ENCODE results near the gene SMIM5. TPM values are rescaled to one million over a fixed set of nuclear protein-coding genes. Genes with fewer than 3 reads are reported as not detected.

The SMIM5 gene
- total and polyA plus RNA-seq, 9 of the 15 experiments (the other 6 are each of a cell fraction or from before 2014, with no cell fraction given) = 0.08 TPM; not detected in 8

GRCh38 chr17:75615301-75615700 is 17.9 kb upstream of the SMIM5 start:
- ChIA-PET POLR2A (interaction anchor here (0.6 to 1.6 kb wide), 5 partner anchors 12 to 734 kb away, joined by 3 to 5 read pairs (median 3); no protein-coding TSS in a partner anchor), CTCF (ENCODE audit: low intra/inter-chr PET ratio) (no interaction called here)
- peaks cover 27 to 77% of the 10 kb centered on the region in 2 experiments; a peak in 4 of 5 replicates for H3K27me3 ChIP-seq (ENCODE audit: control insufficient read depth in 2 of 2, insufficient read depth in 2 of 2, low read length in 2 of 2)
- DNase-seq (ENCODE audit: extremely low read depth in 1 of 4, low spot score in 3 of 4) (peak in 2 of 4 experiments; percentile 47 to 53), ATAC-seq (peak; percentile 65), FAIRE-seq (no peak)
- H3K9me3 ChIP-seq (replicated peaks; ENCODE audit: control insufficient read depth, insufficient read depth, low read depth, low read length) = no peaks in the 10 kb centered on the region
- peaks cover 0 to 71% of the 10 kb centered on the region in 2 experiments; a peak in 2 of 5 replicates for H3K4me1 ChIP-seq (replicated peaks in 1 of 2; ENCODE audit: control insufficient read depth in 2 of 2, insufficient read depth in 2 of 2, low read length in 2 of 2)
- intact Hi-C loops (cut with micrococcal nuclease) (loop anchor here (10.0 kb wide), 1 partner anchor 190 kb away; no protein-coding TSS in a partner anchor), in situ Hi-C loops (cut with MboI) (loop anchor here (5.0 kb wide), 1 partner anchor 132 kb away; no protein-coding TSS in a partner anchor)
- H3K4me3 ChIP-seq = no peak overlapping the region
- no peaks in the 10 kb centered on the region for H3K36me3 ChIP-seq (ENCODE audit: control insufficient read depth, insufficient read depth, low read length)
- no peak overlapping the region for H3K27ac ChIP-seq (ENCODE audit: extremely low read depth, low read depth, low read length)
- BruUV-seq (replicated peaks) = no TSS peak
- 0 out of 2 replicates have a peak, but pooled peaks cover 3% of the 10 kb centered on the region for H4K20me1 ChIP-seq (replicated peaks; ENCODE audit: control insufficient read depth, insufficient read depth, low read length)
- H3K4me2 ChIP-seq (ENCODE audit: insufficient read depth, low read length) = no peak overlapping the region
- 38% methylated on average over 9 of the region's 11 CpGs for WGBS (ENCODE audit: insufficient coverage, low coverage, missing lambda C conversion rate)
- H2AFZ ChIP-seq (ENCODE audit: low read depth, low read length) = no peak overlapping the region
- H3K79me2 ChIP-seq (ENCODE audit: control insufficient read depth, insufficient read depth, low read length) = no peaks in the 10 kb centered on the region
- peak overlapping the region in 1 of 2 experiments; percentile 55; a peak in 1 of 4 replicates for H3K9ac ChIP-seq (ENCODE audit: insufficient read depth in 1 of 2, low read depth in 2 of 2, low read length in 2 of 2)
- H3K9me1 ChIP-seq (ENCODE audit: control insufficient read depth, insufficient read depth, low read length) = no peaks in the 10 kb centered on the region
- TF ChIP-seq CTCFL (IDR thresholded peaks at IDR 0.05; ENCODE audit: borderline replicate concordance, insufficient read depth, low read depth, low read length, poor library complexity, severe bottlenecking) = peak; percentile 97
- no peak for TF ChIP-seq NCOA4 (IDR thresholded peaks at IDR 0.05; ENCODE audit: partially characterized antibody)
- no peak for TF ChIP-seq DNMT1 (IDR thresholded peaks at IDR 0.05)
- TF ChIP-seq ZNF561 (CRISPR knock-in tag; conservative IDR thresholded peaks at IDR 0.05) = no peak
- TF ChIP-seq SNRNP70 (optimal IDR thresholded peaks at IDR 0.05; ENCODE audit: low read depth, low read length) = no peak
- TF ChIP-seq RAD21 (CRISPR knock-in tag; conservative IDR thresholded peaks at IDR 0.05 in 1 of 2, IDR thresholded peaks at IDR 0.05 in 1 of 2) = peak in 1 of 2 experiments; percentile 41; a peak in 2 of 4 replicates
- no peak for TF ChIP-seq AFF4 (CRISPR knock-in tag; IDR thresholded peaks at IDR 0.05)
- TF ChIP-seq GABPB1 (CRISPR knock-in tag; IDR thresholded peaks at IDR 0.05) = peak; percentile 42; the same call in 1 of the 2 replicates
- no peak for TF ChIP-seq ARNT (IDR thresholded peaks at IDR 0.05)
- TF ChIP-seq ETS2 (tag; IDR thresholded peaks at IDR 0.05; ENCODE audit: borderline replicate concordance, poor library complexity, severe bottlenecking) = no peak
- TF ChIP-seq FOXP1 (CRISPR knock-in tag; IDR thresholded peaks at IDR 0.05) = no peak
- TF ChIP-seq ILF3 (IDR thresholded peaks at IDR 0.05; ENCODE audit: borderline replicate concordance) = no peak
- no peak for TF ChIP-seq MBD1 (CRISPR knock-in tag; IDR thresholded peaks at IDR 0.05)
